ENCODE results near the gene TM2D3. TPM values are rescaled to one million over a fixed set of nuclear protein-coding genes. Genes with fewer than 3 reads are reported as not detected.
A peak's percentile ranks its signal among the peaks of the same experiment; 100 is the strongest.

Gene TM2D3
- total and polyA plus RNA-seq, 11 donors, result 43.7 to 63.8 (median 49.5) TPM

- no peak for DNase-seq
- no peak overlapping the region for H3K4me3 ChIP-seq
- H3K36me3 ChIP-seq, result no peaks in the 10 kb centered on the region
- 87 to 91% (median 89%) methylated on average over 21 to 23 of the region's 23 CpGs for WGBS, 4 donors
- H3K27me3 ChIP-seq, result no peaks in the 10 kb centered on the region
- intact Hi-C loops (cut with DNase I), result no loop called here
- no peak for ATAC-seq
- H3K9me3 ChIP-seq, result no peaks in the 10 kb centered on the region
- no peak for TF ChIP-seq CTCF (IDR thresholded peaks at IDR 0.05)
- TF ChIP-seq POLR2A (IDR thresholded peaks at IDR 0.05), result no peak
- no peak overlapping the region for H3K27ac ChIP-seq
- H3K4me1 ChIP-seq, result peaks cover 0 to 45% (median 17%) of the 10 kb centered on the region in 12 donors
These were observed 42.2 kb downstream of the TM2D3 start for GRCh38 chr15:101609742-101610610.

- Histone ChIP-seq H3K9me3 (peaks cover 0 to 5% (median 0%) of the 10 kb centered on the region in 12 donors), H3K36me3 (no peaks in the 10 kb centered on the region), H3K4me1 (peaks cover 0 to 27% (median 7%) of the 10 kb centered on the region in 12 donors), H3K27ac (peak overlapping the region in 4 of 12 donors; percentile 15 to 57 (median 42)), H3K27me3 (no peaks in the 10 kb centered on the region), H3K4me3 (no peak overlapping the region)
- ATAC-seq (peak in 2 of 4 donors; percentile 7 to 41), DNase-seq (no peak)
- TF ChIP-seq CTCF (IDR thresholded peaks at IDR 0.05) (no peak), POLR2A (IDR thresholded peaks at IDR 0.05) (no peak)
- 66 to 82% (median 72%) methylated on average over 9 of the region's 9 CpGs for WGBS, 4 donors
- intact Hi-C loops (cut with DNase I), result no loop called here
These were observed 44.0 kb downstream of the TM2D3 start for GRCh38 chr15:101608201-101608600.

GRCh38 chr15:101607108-101607507, 45.1 kb downstream of the TM2D3 start:
- H3K36me3 ChIP-seq, result no peaks in the 10 kb centered on the region
- no peak overlapping the region for H3K4me3 ChIP-seq
- H3K4me1 ChIP-seq, result peaks cover 0 to 16% (median 0%) of the 10 kb centered on the region in 12 donors
- H3K9me3 ChIP-seq, result peaks cover 0 to 5% (median 0%) of the 10 kb centered on the region in 12 donors
- 81 to 93% (median 91%) methylated on average over 2 of the region's 2 CpGs for WGBS, 4 donors
- no peak for TF ChIP-seq POLR2A (IDR thresholded peaks at IDR 0.05)
- TF ChIP-seq CTCF (IDR thresholded peaks at IDR 0.05), result no peak
- ATAC-seq, result no peak
- intact Hi-C loops (cut with DNase I), result no loop called here
- H3K27ac ChIP-seq, result no peak overlapping the region
- no peak for DNase-seq
- H3K27me3 ChIP-seq, result no peaks in the 10 kb centered on the region

GRCh38 chr15:101604124-101604874, 47.9 kb downstream of the TM2D3 start:
- Histone ChIP-seq H3K4me3 (no peak overlapping the region), H3K27ac (no peak overlapping the region), H3K27me3 (no peaks in the 10 kb centered on the region), H3K4me1 (peaks cover 0 to 10% (median 0%) of the 10 kb centered on the region in 12 donors), H3K36me3 (no peaks in the 10 kb centered on the region), H3K9me3 (peaks cover 0 to 5% (median 0%) of the 10 kb centered on the region in 12 donors)
- no peak for DNase-seq
- ATAC-seq, result peak in 2 of 4 donors; percentile 58 to 61
- intact Hi-C loops (cut with DNase I), result no loop called here
- WGBS, 4 donors, result 88 to 95% (median 90%) methylated on average over 4 of the region's 4 CpGs
- TF ChIP-seq POLR2A (IDR thresholded peaks at IDR 0.05), result no peak
- TF ChIP-seq CTCF (IDR thresholded peaks at IDR 0.05), result no peak

All from heart left ventricle (tissue), 16 donors.